ENCODE data around the gene TMEM184B. TPM values are rescaled to one million over a fixed set of nuclear protein-coding genes. Genes with fewer than 3 reads are reported as not detected.

Gene TMEM184B
- total RNA-seq, 3 donors from 2014 or later (not counting 1 experiment from before 2014, with no cell fraction given), result 58.1 to 72.5 (median 68.6) TPM

DNA sequence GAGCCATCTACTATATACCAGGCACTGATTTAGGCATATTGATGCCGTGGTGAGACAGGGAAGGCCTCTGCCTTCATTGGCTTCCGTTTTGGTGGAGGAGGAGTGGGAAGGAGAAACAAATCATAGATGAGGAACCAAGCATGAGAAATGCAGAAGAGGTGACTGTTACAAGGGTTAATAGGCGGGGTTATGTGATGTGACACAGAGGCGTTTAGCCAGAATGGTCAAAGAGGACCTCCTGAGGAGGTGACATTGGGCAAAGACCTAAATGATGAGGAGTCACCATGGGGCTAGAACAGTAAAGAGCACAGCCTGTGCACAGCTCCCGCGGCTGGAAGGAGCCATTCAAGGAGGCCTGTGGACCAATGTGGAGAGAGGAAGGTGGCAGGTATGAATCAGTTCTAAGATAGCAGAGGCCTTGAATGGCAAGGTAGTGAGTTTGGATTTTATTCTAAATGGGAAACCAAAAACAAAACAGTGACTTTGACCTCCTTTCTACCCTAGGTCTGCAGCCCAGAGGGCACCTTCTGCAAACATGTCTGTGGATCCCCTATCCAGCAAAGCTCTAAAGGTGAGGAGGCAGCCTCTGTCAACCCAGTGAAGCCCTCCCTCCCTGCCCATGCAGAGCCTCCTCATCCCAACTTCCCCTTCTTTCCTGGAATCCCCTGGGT, 59.4 kb downstream of the TMEM184B start:
- 85% methylated on average over 6 of the region's 6 CpGs for WGBS (ENCODE audit: insufficient coverage)
- Histone ChIP-seq H3K4me1 (ENCODE audit: control insufficient read depth, insufficient read depth, low read length) (peaks cover 28% of the 10 kb centered on the region), H3K9me3 (ENCODE audit: control insufficient read depth, insufficient read depth, low read length) (no peaks in the 10 kb centered on the region), H3K27me3 (ENCODE audit: control insufficient read depth, insufficient read depth, low read length) (no peaks in the 10 kb centered on the region), H3K4me3 (ENCODE audit: low read length) (no peak overlapping the region), H3K27ac (ENCODE audit: low read length) (no peak overlapping the region), H3K36me3 (ENCODE audit: control insufficient read depth, insufficient read depth, low read length) (peaks cover 13% of the 10 kb centered on the region)
- DNase-seq (no peak), ATAC-seq (no peak)
- intact Hi-C loops (cut with micrococcal nuclease), result no loop called here
- TF ChIP-seq, protein P1, sequence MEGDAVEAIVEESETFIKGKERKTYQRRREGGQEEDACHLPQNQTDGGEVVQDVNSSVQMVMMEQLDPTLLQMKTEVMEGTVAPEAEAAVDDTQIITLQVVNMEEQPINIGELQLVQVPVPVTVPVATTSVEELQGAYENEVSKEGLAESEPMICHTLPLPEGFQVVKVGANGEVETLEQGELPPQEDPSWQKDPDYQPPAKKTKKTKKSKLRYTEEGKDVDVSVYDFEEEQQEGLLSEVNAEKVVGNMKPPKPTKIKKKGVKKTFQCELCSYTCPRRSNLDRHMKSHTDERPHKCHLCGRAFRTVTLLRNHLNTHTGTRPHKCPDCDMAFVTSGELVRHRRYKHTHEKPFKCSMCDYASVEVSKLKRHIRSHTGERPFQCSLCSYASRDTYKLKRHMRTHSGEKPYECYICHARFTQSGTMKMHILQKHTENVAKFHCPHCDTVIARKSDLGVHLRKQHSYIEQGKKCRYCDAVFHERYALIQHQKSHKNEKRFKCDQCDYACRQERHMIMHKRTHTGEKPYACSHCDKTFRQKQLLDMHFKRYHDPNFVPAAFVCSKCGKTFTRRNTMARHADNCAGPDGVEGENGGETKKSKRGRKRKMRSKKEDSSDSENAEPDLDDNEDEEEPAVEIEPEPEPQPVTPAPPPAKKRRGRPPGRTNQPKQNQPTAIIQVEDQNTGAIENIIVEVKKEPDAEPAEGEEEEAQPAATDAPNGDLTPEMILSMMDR (IDR thresholded peaks at IDR 0.05), result no peak
- Mint-ChIP-seq H3K9me3 (no peaks in the 10 kb centered on the region), H3K4me3 (peak overlapping the region; percentile 63), H3K4me1 (peaks cover 23 to 52% of the 10 kb centered on the region in 2 donors), H3K36me3 (no peaks in the 10 kb centered on the region), H3K27me3 (ENCODE audit: low read depth in 2 of 2) (no peaks in the 10 kb centered on the region), H3K27ac (peak overlapping the region; percentile 47 to 89)

DNA sequence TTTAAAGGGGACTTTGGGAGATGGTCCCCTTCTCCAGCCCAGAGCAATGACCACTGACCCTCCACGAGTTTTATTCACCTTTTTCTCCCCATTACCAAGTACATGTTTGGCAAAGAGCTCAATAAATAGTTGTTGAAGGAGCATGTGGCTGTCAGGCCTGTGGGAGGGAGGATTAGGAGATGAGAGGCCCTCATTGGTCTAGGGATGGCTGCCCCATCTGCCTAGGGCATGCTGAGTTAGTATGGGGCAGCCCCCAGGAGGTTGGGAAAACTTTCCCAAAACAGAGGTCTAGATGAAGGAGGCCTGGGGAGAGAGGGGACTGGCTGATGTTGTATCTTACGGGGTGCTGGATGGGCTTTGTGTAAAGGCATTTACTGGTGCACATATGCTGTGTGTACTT, 60.4 kb downstream of the TMEM184B start:
- Mint-ChIP-seq H3K27me3 (ENCODE audit: low read depth in 2 of 2) (no peaks in the 10 kb centered on the region), H3K27ac (peak overlapping the region; percentile 31 to 89), H3K4me3 (peak overlapping the region; percentile 40), H3K36me3 (no peaks in the 10 kb centered on the region), H3K9me3 (no peaks in the 10 kb centered on the region), H3K4me1 (peaks cover 16 to 49% of the 10 kb centered on the region in 2 donors)
- Histone ChIP-seq H3K27ac (ENCODE audit: low read length) (no peak overlapping the region), H3K4me1 (ENCODE audit: control insufficient read depth, insufficient read depth, low read length) (peaks cover 30% of the 10 kb centered on the region), H3K36me3 (ENCODE audit: control insufficient read depth, insufficient read depth, low read length) (peaks cover 16% of the 10 kb centered on the region), H3K9me3 (ENCODE audit: control insufficient read depth, insufficient read depth, low read length) (no peaks in the 10 kb centered on the region), H3K4me3 (ENCODE audit: low read length) (no peak overlapping the region), H3K27me3 (ENCODE audit: control insufficient read depth, insufficient read depth, low read length) (no peaks in the 10 kb centered on the region)
- no peak for DNase-seq
- ATAC-seq, result no peak
- TF ChIP-seq, protein P1 (IDR thresholded peaks at IDR 0.05), result no peak
- intact Hi-C loops (cut with micrococcal nuclease), result no loop called here
- WGBS (ENCODE audit: insufficient coverage), result 100% methylated on average over 1 of the region's 2 CpGs

DNA sequence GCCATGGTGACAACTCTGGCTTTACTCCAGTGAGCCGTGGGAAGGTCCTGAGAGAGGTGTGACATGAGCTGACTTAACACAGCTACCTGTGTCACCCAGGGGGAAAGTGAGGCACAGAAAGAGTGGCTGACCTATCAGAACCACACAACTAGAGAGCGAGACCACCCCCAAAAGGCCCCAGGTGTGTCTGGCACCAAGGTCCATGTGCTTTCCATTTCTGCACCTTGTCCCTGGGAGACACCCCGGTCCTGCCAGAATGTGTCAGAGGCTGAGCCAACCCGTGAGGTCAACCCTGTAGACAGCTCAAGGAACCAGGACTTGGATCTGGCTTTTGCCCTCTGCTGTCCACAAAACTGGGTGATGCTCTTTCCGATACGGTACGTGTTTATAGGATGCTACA, 61.3 kb downstream of the TMEM184B start:
- peak overlapping the region in 1 of 2 donors; percentile 70 for H3K27ac Mint-ChIP-seq
- DNase-seq, result no peak
- H3K27me3 Mint-ChIP-seq (ENCODE audit: low read depth in 2 of 2), result no peaks in the 10 kb centered on the region
- peaks cover 16 to 49% of the 10 kb centered on the region in 2 donors for H3K4me1 Mint-ChIP-seq
- WGBS (ENCODE audit: insufficient coverage), result 97% methylated on average over 7 of the region's 7 CpGs
- intact Hi-C loops (cut with micrococcal nuclease), result no loop called here
- H3K27me3 ChIP-seq (ENCODE audit: control insufficient read depth, insufficient read depth, low read length), result no peaks in the 10 kb centered on the region
- H3K36me3 ChIP-seq (ENCODE audit: control insufficient read depth, insufficient read depth, low read length), result peaks cover 14% of the 10 kb centered on the region
- no peaks in the 10 kb centered on the region for H3K9me3 Mint-ChIP-seq
- no peak overlapping the region for H3K4me3 Mint-ChIP-seq
- H3K27ac ChIP-seq (ENCODE audit: low read length), result no peak overlapping the region
- H3K4me1 ChIP-seq (ENCODE audit: control insufficient read depth, insufficient read depth, low read length), result peaks cover 30% of the 10 kb centered on the region
- no peaks in the 10 kb centered on the region for H3K9me3 ChIP-seq (ENCODE audit: control insufficient read depth, insufficient read depth, low read length)
- H3K36me3 Mint-ChIP-seq, result no peaks in the 10 kb centered on the region
- TF ChIP-seq, protein P1 (IDR thresholded peaks at IDR 0.05), result no peak
- H3K4me3 ChIP-seq (ENCODE audit: low read length), result no peak overlapping the region
- no peak for ATAC-seq
